H9 (cell line): ENCODE results near the gene OLIG1. TPM values are rescaled to one million over a fixed set of nuclear protein-coding genes. Genes with fewer than 3 reads are reported as not detected.

Source experiments
- DNase-seq: peaks from one replicate; pipeline ENCODE4 v3.0.0-alpha.2; 2017
- H2AFZ ChIP-seq: one replicate; pipeline ENCODE4 v1.6.1; 2013; ENCODE audit warnings: mild to moderate bottlenecking, low read length, control low read depth, moderate library complexity
- H2AK5ac ChIP-seq: 2 replicates; pipeline ENCODE4 v1.6.1; 2013; ENCODE audit warnings: low read length, control low read depth, mixed read lengths; ENCODE audit not compliant: insufficient read length
- H2BK120ac ChIP-seq: one replicate; pipeline ENCODE4 v1.6.1; 2013; ENCODE audit warnings: low read depth, mild to moderate bottlenecking, low read length, control low read depth, inconsistent platforms; ENCODE audit not compliant: poor library complexity, severe bottlenecking
- H2BK12ac ChIP-seq: 2 replicates; pipeline ENCODE4 v1.6.1; 2013; ENCODE audit warnings: low read length, control low read depth, mixed read lengths, low read depth; ENCODE audit not compliant: insufficient read length
- H2BK15ac ChIP-seq: 2 replicates; pipeline ENCODE4 v1.6.1; 2013; ENCODE audit warnings: low read depth, low read length, control low read depth
- H2BK20ac ChIP-seq: one replicate; pipeline ENCODE4 v1.6.1; 2013; ENCODE audit warnings: low read depth, mild to moderate bottlenecking, low read length, control low read depth, inconsistent platforms; ENCODE audit not compliant: poor library complexity, severe bottlenecking
- H2BK5ac ChIP-seq: 2 replicates; pipeline ENCODE4 v1.6.1; 2013; ENCODE audit warnings: low read length, control low read depth, mixed read lengths; ENCODE audit not compliant: insufficient read length
- H3K14ac ChIP-seq: 2 replicates; pipeline ENCODE4 v1.6.1; 2013; ENCODE audit warnings: low read length, control low read depth; ENCODE audit not compliant: insufficient read depth
- H3K18ac ChIP-seq: 2 replicates; pipeline ENCODE4 v1.6.1; 2013; ENCODE audit warnings: low read depth, mild to moderate bottlenecking, mixed read lengths, low read length, control low read depth; ENCODE audit not compliant: insufficient read length
- H3K23ac ChIP-seq: 2 replicates; pipeline ENCODE4 v1.6.1; 2013; ENCODE audit warnings: low read length, control low read depth, mixed read lengths, low read depth; ENCODE audit not compliant: insufficient read length
- H3K23me2 ChIP-seq: 2 replicates; pipeline ENCODE4 v1.6.1; 2013; ENCODE audit warnings: low read depth, mild to moderate bottlenecking, mixed read lengths, low read length, control low read depth; ENCODE audit not compliant: insufficient read length, poor library complexity, severe bottlenecking
- H3K27ac ChIP-seq: 2 replicates; pipeline ENCODE4 v1.5.1; 2013; ENCODE audit warnings: low read length, control low read depth, mixed read lengths, low read depth; ENCODE audit not compliant: insufficient read length
- H3K27me3 ChIP-seq: 2 replicates; pipeline ENCODE4 v1.6.1; 2013; ENCODE audit warnings: low read length, control low read depth, inconsistent platforms; ENCODE audit not compliant: insufficient read depth
- H3K4ac ChIP-seq: 2 replicates; pipeline ENCODE4 v1.6.1; 2013; ENCODE audit warnings: low read depth, mild to moderate bottlenecking, control low read depth, inconsistent platforms, low read length, moderate library complexity
- H3K4me1 ChIP-seq: 2 replicates; pipeline ENCODE4 v1.6.1; 2013; ENCODE audit warnings: low read length, control low read depth, inconsistent platforms; ENCODE audit not compliant: insufficient read depth
- H3K4me2 ChIP-seq: 2 replicates; pipeline ENCODE4 v1.6.1; 2013; ENCODE audit warnings: low read length, control low read depth, mixed read lengths; ENCODE audit not compliant: insufficient read length, insufficient read depth
- H3K56ac ChIP-seq: 2 replicates; pipeline ENCODE4 v1.6.1; 2013; ENCODE audit warnings: low read depth, mild to moderate bottlenecking, mixed read lengths, low read length, control low read depth; ENCODE audit not compliant: insufficient read length
- H3K79me1 ChIP-seq: 2 replicates; pipeline ENCODE4 v1.6.1; 2013; ENCODE audit warnings: low read depth, mild to moderate bottlenecking, moderate library complexity, low read length, control low read depth, inconsistent platforms; ENCODE audit not compliant: insufficient read depth, poor library complexity, severe bottlenecking
- H3K79me2 ChIP-seq: 2 replicates; pipeline ENCODE4 v1.6.1; 2013; ENCODE audit warnings: low read length, control low read depth, inconsistent platforms; ENCODE audit not compliant: insufficient read depth
- H3K9ac ChIP-seq: 2 replicates; pipeline ENCODE4 v1.6.1; 2013; ENCODE audit warnings: low read length, control low read depth, mixed read lengths; ENCODE audit not compliant: insufficient read length; ENCODE audit errors: extremely low read depth
- H3K9me3 ChIP-seq: one replicate; pipeline ENCODE4 v1.6.1; 2013; ENCODE audit warnings: low read depth, low read length, inconsistent platforms; ENCODE audit not compliant: control insufficient read depth
- H3T11ph ChIP-seq: one replicate; pipeline ENCODE4 v1.6.1; 2013; ENCODE audit warnings: mild to moderate bottlenecking, low read length, control low read depth, inconsistent platforms
- H4K20me1 ChIP-seq: one replicate; pipeline ENCODE4 v1.6.1; 2013; ENCODE audit not compliant: control insufficient read depth, insufficient read length, insufficient read depth
- H4K5ac ChIP-seq: 2 replicates; pipeline ENCODE4 v1.6.1; 2013; ENCODE audit warnings: low read depth, mild to moderate bottlenecking, mixed read lengths, low read length, control low read depth; ENCODE audit not compliant: insufficient read length
- H4K8ac ChIP-seq: replicated peaks from 2 replicates; pipeline ENCODE4 v1.6.1; 2013; ENCODE audit warnings: low read length, control low read depth, mixed read lengths, low read depth; ENCODE audit not compliant: insufficient read length
- H4K91ac ChIP-seq: 2 replicates; pipeline ENCODE4 v1.6.1; 2013; ENCODE audit warnings: low read depth, mild to moderate bottlenecking, moderate library complexity, mixed read lengths, low read length, control low read depth; ENCODE audit not compliant: insufficient read length
- H3K27ac Mint-ChIP-seq, 3 experiments: 2 replicates in 2 of 3; 3 replicates in 1 of 3; pipeline ENCODE4 v1.8.0; 2020 to 2021; ENCODE audit warnings: mixed read lengths in 3 of 3, mild to moderate bottlenecking in 1 of 3, moderate library complexity in 1 of 3
- H3K27me3 Mint-ChIP-seq: 2 replicates; pipeline ENCODE4 v1.8.0; 2021; ENCODE audit warnings: low read depth, mild to moderate bottlenecking, moderate library complexity, mixed read lengths
- H3K36me3 Mint-ChIP-seq, 3 experiments: 2 replicates in 2 of 3; 3 replicates in 1 of 3; pipeline ENCODE4 v1.8.0; 2020 to 2021; ENCODE audit warnings: low read depth in 3 of 3, mixed read lengths in 3 of 3; ENCODE audit not compliant: insufficient read depth in 1 of 3
- H3K4me1 Mint-ChIP-seq, 2 experiments: 2 replicates each; pipeline ENCODE4 v1.8.0; 2020; ENCODE audit warnings: mixed read lengths in 2 of 2
- H3K4me3 Mint-ChIP-seq, 2 experiments: 2 replicates in 1 of 2; 3 replicates in 1 of 2; pipeline ENCODE4 v1.8.0; 2020 to 2021; ENCODE audit warnings: mild to moderate bottlenecking in 2 of 2, mixed read lengths in 2 of 2, moderate library complexity in 1 of 2
- H3K9me3 Mint-ChIP-seq, 2 experiments: 2 replicates in 1 of 2; 3 replicates in 1 of 2; pipeline ENCODE4 v1.8.0; 2020; ENCODE audit warnings: mild to moderate bottlenecking in 2 of 2, mixed read lengths in 2 of 2, moderate library complexity in 1 of 2
- CTCF ChIP-seq: fragments of 200-600 bp; sonication (generic); conservative IDR thresholded peaks from 3 replicates; pipeline ENCODE4 v1.8.0; 2021; ENCODE audit warnings: antibody characterized with exemption, mild to moderate bottlenecking
- WGBS: extraction: QIAGEN DNeasy Blood & Tissue Kit; methylation state at CpG from one replicate; pipeline ENCODE4 v1.1.7; 2013; ENCODE audit warnings: missing lambda C conversion rate, low lambda C conversion rate, mixed read lengths; ENCODE audit not compliant: insufficient read length; ENCODE audit errors: extremely low coverage; 5-methylcytosine and 5-hydroxymethylcytosine counted together
- total RNA-seq: library from RNA; stranded (reverse); gene quantifications from 2 replicates; pipeline ENCODE4 v1.2.1, GENCODE V29; 2021

OLIG1 gene
- total RNA-seq, 1 experiment from 2014 or later, result 0.31 TPM

- H3K27me3 Mint-ChIP-seq, result peaks cover 73% of the 10 kb centered on the region
- H3K79me1 ChIP-seq, result no peaks in the 10 kb centered on the region
- TF ChIP-seq CTCF, result no peak
- no peaks in the 10 kb centered on the region for H4K20me1 ChIP-seq
- H3K23me2 ChIP-seq, result no peaks in the 10 kb centered on the region
- H2AK5ac ChIP-seq, result no peak overlapping the region
- no peaks in the 10 kb centered on the region for H3K9me3 ChIP-seq
- H2AFZ ChIP-seq, result no peak overlapping the region
- no peaks in the 10 kb centered on the region; a peak in 1 of 7 replicates for H3K36me3 Mint-ChIP-seq
- H2BK20ac ChIP-seq, result no peak overlapping the region
- H3K18ac ChIP-seq, result no peak overlapping the region
- no peak overlapping the region for H4K8ac ChIP-seq
- H3T11ph ChIP-seq, result no peak overlapping the region
- no peak overlapping the region for H4K91ac ChIP-seq
- no peaks in the 10 kb centered on the region for H3K9me3 Mint-ChIP-seq
- no peak overlapping the region for H3K56ac ChIP-seq
- H3K27me3 ChIP-seq, result peaks cover 5% of the 10 kb centered on the region
- H2BK120ac ChIP-seq, result no peak overlapping the region
- no peak overlapping the region for H3K14ac ChIP-seq
- no peak overlapping the region for H2BK5ac ChIP-seq
- no peaks in the 10 kb centered on the region; the same call in 1 of the 2 replicates for H3K4me1 ChIP-seq
- H2BK15ac ChIP-seq, result no peak overlapping the region
- H3K27ac Mint-ChIP-seq, result no peak overlapping the region
- H3K4me1 Mint-ChIP-seq, result peaks cover under 1 to 3% of the 10 kb centered on the region in 2 experiments
- H3K4me2 ChIP-seq, result no peak overlapping the region
- no peak overlapping the region for H2BK12ac ChIP-seq
- H3K27ac ChIP-seq, result no peak overlapping the region
- DNase-seq, result no peak
- H3K79me2 ChIP-seq, result no peaks in the 10 kb centered on the region
- no peak overlapping the region for H3K4me3 Mint-ChIP-seq
- H3K9ac ChIP-seq, result no peak overlapping the region
- no CpG with 5 or more reads among the region's 2 CpGs for WGBS
- H4K5ac ChIP-seq, result no peak overlapping the region
- no peak overlapping the region for H3K23ac ChIP-seq
- H3K4ac ChIP-seq, result no peak overlapping the region
These were observed 10.5 kb upstream of the OLIG1 start for GRCh38 chr21:33059380-33059841.
